ENCODE data around the gene SPIRE2. TPM values are rescaled to one million over a fixed set of nuclear protein-coding genes. Genes with fewer than 3 reads are reported as not detected.

Gene SPIRE2
- total and polyA plus RNA-seq, 2 of the 13 experiments (the other 11 are each of a cell fraction or from before 2014, with no cell fraction given) = 13.3 to 37.5 TPM

DNA sequence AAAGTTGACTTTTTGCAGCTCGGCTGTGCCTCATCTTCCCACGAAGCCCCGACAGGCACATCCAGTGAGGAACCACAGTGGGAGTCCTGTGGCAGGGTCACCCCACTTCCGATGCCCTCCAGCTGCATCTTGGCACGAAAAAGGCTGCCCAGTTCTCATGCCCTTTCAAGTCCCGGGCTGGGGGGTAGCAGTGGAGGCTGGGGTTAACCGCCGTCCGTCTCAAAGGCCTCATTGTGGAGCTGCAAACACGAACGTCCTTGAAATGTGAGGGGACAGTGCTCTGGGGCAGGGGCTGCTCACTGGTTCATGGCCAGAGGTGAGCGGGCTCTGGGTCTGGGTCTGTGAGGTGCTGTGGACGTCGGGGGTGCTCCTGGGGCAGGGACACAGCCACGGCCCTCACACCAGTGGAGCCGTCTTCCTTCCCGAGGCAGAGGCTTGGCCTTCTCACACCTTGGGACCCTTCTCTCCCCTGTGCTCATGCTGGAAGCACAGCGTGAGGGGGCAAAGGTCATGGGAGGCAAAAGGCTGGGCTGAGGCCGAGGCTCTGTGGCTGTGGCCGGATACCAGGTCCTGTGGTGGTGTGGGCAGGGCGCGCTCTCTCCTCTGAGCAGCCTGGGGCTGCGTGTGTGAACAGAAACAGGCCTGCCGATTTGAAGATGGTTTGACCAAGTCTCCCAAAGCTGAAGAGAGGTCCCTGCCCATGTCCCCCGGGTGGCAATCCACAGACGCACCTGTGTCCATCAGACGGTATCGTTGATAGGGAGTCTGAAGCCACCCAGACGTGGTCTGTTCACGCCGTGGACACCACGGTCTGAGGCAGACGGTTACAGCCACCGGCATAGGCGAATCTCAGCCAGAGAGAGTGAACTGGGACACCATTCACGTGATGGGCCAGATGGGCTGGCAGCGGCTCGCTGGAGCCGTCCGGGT is 87.3 kb downstream of the SPIRE2 start (continued):
- TF ChIP-seq ZNF510 (CRISPR knock-in tag; IDR thresholded peaks at IDR 0.05; ENCODE audit: low read depth) (peak; percentile 97; the same call in 1 of the 2 replicates), GABPA (IDR thresholded peaks at IDR 0.05; ENCODE audit: low read depth, low read length) (no peak), GABPA (CRISPR knock-in tag; IDR thresholded peaks at IDR 0.05; ENCODE audit: low read depth) (no peak), ZNF225 (CRISPR knock-in tag; IDR thresholded peaks at IDR 0.05) (no peak; the same call in none of the 2 replicates), KDM4B (CRISPR knock-in tag; IDR thresholded peaks at IDR 0.05) (no peak), RBAK (CRISPR knock-in tag; IDR thresholded peaks at IDR 0.05) (no peak), ARID2 (CRISPR knock-in tag; IDR thresholded peaks at IDR 0.05; ENCODE audit: borderline replicate concordance) (0 out of 2 replicates have a peak, but pooled peaks have one; percentile 55), GABPB1 (CRISPR knock-in tag; IDR thresholded peaks at IDR 0.05) (peak; percentile 70), SMYD3 (CRISPR knock-in tag; IDR thresholded peaks at IDR 0.05) (0 out of 2 replicates have a peak, but pooled peaks have one; percentile 66), ZNF234 (CRISPR knock-in tag; conservative IDR thresholded peaks at IDR 0.05) (no peak), CHCHD3 (CRISPR knock-in tag; IDR thresholded peaks at IDR 0.05) (peak; percentile 94; the same call in 1 of the 2 replicates), ZNF790 (CRISPR knock-in tag; IDR thresholded peaks at IDR 0.05; ENCODE audit: borderline replicate concordance) (no peak), SNRNP70 (IDR thresholded peaks at IDR 0.05; ENCODE audit: low read depth, low read length) (no peak), NFIB (CRISPR knock-in tag; IDR thresholded peaks at IDR 0.05; ENCODE audit: borderline replicate concordance) (no peak), ZNF562 (CRISPR knock-in tag; IDR thresholded peaks at IDR 0.05; ENCODE audit: borderline replicate concordance) (no peak), ARNT (IDR thresholded peaks at IDR 0.05) (no peak), ZFP37 (CRISPR knock-in tag; IDR thresholded peaks at IDR 0.05; ENCODE audit: borderline replicate concordance) (peak; percentile 81; the same call in 1 of the 2 replicates), ZNF17 (CRISPR knock-in tag; IDR thresholded peaks at IDR 0.05) (no peak)
- TF ChIP-seq, protein P1, sequence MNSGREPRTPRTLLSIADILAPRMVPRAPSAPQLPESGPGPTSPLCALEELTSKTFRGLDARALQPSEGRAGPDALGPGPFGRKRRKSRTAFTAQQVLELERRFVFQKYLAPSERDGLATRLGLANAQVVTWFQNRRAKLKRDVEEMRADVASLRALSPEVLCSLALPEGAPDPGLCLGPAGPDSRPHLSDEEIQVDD (CRISPR knock-in tag; IDR thresholded peaks at IDR 0.05; ENCODE audit: borderline replicate concordance) = peak; percentile 92; the same call in 1 of the 2 replicates
- TF ChIP-seq, protein P2, sequence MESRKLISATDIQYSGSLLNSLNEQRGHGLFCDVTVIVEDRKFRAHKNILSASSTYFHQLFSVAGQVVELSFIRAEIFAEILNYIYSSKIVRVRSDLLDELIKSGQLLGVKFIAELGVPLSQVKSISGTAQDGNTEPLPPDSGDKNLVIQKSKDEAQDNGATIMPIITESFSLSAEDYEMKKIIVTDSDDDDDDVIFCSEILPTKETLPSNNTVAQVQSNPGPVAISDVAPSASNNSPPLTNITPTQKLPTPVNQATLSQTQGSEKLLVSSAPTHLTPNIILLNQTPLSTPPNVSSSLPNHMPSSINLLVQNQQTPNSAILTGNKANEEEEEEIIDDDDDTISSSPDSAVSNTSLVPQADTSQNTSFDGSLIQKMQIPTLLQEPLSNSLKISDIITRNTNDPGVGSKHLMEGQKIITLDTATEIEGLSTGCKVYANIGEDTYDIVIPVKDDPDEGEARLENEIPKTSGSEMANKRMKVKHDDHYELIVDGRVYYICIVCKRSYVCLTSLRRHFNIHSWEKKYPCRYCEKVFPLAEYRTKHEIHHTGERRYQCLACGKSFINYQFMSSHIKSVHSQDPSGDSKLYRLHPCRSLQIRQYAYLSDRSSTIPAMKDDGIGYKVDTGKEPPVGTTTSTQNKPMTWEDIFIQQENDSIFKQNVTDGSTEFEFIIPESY (CRISPR knock-in tag; IDR thresholded peaks at IDR 0.05) = peak; percentile 52
- TF ChIP-seq, protein P3, sequence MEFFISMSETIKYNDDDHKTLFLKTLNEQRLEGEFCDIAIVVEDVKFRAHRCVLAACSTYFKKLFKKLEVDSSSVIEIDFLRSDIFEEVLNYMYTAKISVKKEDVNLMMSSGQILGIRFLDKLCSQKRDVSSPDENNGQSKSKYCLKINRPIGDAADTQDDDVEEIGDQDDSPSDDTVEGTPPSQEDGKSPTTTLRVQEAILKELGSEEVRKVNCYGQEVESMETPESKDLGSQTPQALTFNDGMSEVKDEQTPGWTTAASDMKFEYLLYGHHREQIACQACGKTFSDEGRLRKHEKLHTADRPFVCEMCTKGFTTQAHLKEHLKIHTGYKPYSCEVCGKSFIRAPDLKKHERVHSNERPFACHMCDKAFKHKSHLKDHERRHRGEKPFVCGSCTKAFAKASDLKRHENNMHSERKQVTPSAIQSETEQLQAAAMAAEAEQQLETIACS (CRISPR knock-in tag; IDR thresholded peaks at IDR 0.05) = peak; percentile 66
- TF ChIP-seq, protein P4, sequence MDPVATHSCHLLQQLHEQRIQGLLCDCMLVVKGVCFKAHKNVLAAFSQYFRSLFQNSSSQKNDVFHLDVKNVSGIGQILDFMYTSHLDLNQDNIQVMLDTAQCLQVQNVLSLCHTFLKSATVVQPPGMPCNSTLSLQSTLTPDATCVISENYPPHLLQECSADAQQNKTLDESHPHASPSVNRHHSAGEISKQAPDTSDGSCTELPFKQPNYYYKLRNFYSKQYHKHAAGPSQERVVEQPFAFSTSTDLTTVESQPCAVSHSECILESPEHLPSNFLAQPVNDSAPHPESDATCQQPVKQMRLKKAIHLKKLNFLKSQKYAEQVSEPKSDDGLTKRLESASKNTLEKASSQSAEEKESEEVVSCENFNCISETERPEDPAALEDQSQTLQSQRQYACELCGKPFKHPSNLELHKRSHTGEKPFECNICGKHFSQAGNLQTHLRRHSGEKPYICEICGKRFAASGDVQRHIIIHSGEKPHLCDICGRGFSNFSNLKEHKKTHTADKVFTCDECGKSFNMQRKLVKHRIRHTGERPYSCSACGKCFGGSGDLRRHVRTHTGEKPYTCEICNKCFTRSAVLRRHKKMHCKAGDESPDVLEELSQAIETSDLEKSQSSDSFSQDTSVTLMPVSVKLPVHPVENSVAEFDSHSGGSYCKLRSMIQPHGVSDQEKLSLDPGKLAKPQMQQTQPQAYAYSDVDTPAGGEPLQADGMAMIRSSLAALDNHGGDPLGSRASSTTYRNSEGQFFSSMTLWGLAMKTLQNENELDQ (CRISPR knock-in tag; IDR thresholded peaks at IDR 0.05; ENCODE audit: borderline replicate concordance) = peak; percentile 89

Data from HepG2 (cell line).